ENCODE data around the gene CYP4V2.
A peak's percentile ranks its signal among the peaks of the same experiment; 100 is the strongest.

Gene CYP4V2

DNA sequence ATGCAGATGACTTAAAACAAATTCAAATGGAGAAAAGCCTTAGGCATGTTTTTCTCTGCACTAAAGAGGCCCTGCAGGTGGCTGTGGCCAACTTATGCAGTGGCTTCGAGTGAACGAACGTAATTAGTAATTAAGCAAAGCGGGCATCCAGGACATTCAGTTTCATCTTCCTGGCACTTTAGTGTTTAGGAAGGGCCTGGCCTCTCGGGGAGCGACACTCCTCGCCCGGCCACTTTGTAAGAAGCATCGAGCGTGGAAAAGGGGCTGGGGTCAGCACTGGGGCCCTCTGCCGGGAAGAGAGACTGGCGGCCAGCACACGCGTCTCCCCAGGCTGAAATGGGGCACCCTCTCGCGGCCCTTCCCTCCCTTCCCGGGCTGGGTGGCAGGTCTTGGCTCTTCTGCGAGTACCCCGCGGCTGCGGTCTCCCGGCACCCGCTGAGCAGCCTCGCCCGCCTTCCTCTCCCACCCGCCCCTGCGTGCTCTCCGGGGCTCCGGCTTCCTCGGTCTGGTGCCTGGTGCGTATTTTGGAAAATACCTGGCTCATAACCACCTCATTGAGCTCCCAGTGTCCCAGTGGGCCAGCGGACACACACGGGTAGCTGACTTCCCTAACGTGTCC lies 677 bp upstream of the CYP4V2 start:
- DNase-seq = peak; percentile 32 to 36

DNA sequence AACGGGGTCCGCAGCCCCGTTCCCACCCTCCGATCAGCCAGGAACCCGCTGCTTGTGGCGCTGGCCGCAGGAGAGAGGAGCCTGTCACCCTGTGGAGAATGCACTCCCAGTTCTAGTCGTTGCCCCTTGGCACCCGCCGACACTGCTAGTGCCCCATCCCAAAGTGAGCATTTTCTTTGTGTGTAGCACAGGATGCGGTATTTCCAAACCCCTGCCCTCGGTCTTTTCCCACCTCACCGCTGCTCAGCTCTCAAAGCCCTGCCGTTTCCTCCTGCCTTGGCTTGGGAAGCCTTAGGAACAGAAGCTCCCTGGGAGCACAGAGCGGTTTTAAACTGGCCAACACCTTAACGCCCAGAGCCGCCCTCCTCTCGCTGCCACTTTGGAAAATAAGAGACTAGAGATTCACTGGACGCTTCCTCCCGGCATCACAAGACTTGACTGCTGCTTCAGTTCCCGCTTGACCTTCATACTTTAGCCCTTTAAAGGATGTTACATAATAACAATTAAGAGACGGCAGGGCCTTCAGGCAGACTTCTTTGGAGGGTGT lies 772 bp downstream of the CYP4V2 start:
- DNase-seq = peak; percentile 1 to 31

DNA sequence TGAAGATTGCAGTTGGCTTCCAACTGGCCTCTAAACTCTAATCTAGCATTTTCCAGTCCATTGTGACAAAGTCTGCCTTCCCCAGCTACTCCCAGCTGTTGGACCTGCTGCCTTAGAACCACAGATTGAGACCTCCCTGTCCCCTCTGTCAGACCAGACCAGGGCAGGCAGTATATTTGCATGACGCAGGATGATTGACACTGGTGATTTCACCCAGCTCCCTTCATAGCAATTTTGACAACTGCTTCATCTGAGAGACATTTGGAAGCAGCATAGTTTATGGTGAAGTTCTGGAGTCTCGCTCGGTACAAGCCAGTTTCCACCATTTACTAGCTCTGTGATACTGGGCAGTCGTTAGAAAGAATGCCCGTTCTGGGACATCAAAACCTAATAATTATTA lies 2.5 kb downstream of the CYP4V2 start:
- no peak for DNase-seq

DNA sequence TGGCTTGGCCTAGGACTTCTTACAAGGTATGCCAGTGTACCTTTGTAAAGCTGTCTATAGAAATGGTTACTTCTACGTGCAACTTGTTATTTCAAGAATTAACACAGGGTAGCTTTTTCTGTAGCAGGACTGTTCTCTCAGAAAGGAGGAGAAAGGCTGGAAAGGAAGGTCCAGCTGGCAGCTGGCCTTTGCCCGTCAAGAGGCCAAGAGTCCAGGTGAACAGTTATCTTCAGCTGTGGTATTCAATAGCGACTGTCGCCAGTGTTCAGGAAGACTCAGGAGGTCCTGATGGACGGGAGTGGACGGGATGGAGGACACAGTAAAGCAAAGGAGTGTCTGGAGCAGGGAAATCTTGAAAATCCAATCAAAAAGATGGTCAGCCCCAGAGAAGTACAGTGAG lies 4.7 kb downstream of the CYP4V2 start:
- no peak for DNase-seq

DNA sequence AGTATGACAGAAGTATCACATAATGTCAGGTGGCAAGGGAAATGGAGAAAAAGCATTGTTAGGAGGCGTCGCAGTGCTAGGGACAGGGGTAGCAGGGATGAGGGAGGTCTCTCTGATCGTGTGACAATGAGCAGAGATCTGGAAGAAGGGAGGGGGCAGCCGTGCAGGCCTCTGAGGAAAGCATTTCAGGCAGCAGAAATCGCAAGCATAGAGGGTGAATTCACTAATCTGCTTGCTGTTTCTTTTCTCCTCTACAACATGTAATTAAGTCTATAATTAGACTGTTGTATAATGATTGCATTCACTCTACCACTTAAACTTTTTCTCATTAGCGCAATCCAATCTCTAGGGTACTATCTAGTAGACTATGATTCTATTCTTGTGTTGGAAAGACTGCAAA lies 9.1 kb downstream of the CYP4V2 start:
- DNase-seq = no peak

DNA sequence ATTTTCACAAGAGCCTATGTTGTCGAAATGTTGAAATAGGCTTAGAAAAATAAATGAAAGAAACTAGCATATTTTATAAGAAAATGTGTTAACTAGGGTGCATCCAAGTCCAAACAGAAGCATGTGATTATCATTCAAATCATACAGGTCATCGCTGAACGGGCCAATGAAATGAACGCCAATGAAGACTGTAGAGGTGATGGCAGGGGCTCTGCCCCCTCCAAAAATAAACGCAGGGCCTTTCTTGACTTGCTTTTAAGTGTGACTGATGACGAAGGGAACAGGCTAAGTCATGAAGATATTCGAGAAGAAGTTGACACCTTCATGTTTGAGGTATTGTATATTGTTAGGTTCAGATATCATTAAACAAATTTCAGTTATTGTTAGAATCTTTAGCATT lies 9.6 kb downstream of the CYP4V2 start:
- no peak for DNase-seq

DNA sequence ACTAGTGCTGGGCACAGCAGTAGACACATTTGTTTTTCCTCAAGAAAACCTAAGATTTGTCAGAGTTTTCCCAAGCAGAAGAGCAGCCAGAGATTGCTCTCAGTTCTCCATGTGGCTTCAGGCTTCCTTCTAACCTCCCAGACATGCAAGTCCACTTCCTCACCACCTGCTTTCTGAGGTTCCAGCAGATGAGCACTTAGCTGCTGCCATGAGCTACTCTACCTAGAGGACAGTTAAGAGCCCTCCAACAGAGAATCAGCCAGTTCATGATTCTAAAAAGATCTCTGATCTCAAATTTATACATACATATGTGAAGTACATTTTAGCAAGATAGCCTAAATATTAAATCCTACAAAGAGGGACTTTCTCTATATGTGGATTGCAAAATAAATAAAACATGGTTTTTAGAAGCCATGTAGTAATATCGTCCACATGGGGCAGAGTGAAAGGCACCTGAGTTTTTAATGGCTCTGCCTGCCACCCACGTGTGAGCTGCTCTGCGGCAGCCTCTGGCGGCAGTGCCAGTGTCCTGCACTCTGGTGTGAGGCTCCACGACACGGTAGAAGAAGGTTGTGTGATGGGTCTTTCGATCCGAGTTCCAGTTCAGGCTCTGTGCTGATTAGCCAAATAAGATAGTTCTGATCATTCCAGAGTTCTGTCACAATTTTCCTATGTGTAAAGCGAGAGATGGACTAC lies 10.3 kb downstream of the CYP4V2 start:
- DNase-seq = no peak

DNA sequence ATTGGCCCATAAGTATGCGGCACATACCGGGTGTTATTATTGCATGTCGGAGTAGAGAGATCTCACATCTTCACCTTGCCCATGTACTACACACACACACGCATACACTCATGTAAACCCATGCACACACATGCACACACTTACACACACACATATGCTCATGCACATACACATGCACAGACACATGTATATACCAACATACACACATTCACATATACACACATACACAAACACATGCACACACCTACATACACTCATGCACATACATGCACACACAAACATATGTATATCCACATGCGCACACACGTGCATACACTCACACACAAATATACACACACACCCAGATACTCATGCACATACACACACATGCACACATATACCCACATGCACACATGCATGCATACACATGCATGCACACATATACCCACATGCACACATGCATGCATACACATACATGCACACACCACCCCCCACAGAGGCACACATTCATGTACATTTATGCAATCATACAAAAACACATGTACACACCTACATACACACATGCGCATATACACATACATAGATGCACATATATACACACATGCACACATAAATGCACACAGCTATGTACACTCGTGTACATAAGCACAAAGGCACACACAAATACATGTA lies 11.2 kb downstream of the CYP4V2 start:
- DNase-seq = no peak

DNA sequence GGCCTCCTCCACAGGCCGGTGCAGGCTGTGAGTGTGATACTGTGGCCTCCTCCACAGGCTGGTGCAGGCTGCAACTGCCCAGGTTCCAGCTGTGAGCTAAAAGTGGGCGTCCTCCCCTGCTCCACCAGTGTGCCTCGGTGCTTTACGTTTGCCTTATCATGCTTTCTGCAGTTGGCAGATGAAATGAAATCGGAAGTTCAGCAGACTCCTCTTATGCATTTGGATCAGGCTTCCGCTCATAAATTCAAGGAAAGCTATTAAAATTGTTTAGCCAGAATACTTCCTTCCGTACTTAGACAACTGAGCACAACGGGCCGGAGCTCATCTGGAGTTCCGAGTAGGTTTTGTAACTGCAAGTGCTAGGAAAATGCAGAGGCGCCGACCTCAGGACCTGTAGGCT lies 12.0 kb downstream of the CYP4V2 start:
- DNase-seq = no peak

DNA sequence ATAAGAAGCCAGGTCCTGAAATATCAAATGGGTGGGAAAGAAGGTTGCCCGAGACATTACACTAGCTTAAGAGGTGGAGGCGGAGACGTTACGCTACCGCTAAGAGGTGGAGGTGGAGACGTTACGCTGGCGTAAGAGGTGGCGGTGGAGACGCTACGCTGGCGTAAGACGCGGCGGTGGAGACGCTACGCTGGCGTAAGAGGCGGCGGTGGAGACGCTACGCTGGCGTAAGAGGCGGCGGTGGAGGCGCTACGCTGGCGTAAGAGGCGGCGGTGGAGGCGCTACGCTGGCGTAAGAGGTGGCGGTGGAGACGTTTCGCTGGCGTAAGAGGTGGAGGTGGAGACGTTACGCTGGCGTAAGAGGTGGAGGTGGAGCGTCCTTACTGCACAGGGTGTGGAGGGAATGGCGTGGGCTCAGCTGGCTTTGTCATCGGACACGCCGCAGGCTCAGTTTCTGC lies 12.8 kb downstream of the CYP4V2 start:
- DNase-seq = no peak

DNA sequence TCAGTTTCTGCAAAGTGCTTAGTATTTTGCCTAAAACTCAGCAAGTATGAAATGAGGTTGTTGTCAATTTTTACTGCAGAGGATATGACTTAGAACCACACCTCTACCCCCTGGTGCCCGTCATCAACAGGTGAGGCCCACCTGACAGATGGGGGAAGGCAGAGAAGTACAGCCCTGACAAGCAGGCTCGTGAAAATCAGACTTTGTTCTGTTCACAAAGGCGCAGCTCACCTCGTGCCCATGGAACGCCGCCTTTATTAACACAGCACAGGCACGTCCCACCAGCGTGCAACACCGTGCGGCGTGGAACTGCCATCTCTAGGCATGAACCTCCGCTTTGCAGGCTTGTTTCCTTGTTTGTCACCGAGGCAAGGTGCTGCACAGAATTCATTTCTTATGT lies 13.3 kb downstream of the CYP4V2 start:
- no peak for DNase-seq

DNA sequence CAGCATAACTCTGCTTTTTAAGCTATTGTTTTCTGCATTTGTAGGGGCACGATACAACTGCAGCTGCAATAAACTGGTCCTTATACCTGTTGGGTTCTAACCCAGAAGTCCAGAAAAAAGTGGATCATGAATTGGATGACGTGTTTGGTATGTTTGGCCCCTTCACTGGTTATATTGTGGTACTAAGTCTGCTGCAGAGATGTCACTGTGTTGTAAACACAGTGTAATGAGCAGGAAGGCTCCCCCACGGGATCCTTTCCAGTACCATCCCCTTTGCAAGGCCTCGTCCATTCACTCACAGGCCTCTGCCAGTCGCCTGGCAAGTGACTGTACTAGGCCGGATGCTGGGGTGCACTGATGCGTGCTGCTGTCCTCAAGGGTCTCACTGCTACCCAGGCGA lies 13.8 kb downstream of the CYP4V2 start:
- no peak for DNase-seq

DNA sequence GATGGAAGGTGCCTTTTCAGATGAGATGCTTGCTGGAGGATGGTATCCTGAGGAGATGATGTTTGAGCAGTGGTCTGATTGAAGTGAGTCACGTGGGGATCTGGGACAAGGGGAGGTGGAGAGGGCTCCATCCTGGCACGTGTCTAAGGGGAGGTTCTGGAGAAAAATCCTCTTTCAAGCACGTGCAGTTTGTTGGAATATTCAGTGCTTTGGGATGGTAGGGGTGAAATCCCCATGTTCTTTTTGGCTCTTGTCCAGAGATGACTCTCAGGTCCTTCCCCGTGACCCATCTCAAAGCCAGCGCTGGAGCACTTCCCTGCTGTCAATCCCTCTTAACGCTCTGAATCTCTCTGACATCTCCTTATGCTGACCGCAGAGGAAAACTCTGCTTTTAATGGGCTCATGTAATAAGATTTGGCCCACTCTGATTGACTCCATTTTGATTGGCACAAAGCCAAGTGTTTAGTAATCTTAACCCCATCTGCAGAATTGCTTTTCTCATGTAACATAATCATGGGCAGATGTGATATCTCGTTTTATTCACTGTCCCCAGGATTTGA lies 25.2 kb downstream of the CYP4V2 start:
- DNase-seq = no peak

DNA sequence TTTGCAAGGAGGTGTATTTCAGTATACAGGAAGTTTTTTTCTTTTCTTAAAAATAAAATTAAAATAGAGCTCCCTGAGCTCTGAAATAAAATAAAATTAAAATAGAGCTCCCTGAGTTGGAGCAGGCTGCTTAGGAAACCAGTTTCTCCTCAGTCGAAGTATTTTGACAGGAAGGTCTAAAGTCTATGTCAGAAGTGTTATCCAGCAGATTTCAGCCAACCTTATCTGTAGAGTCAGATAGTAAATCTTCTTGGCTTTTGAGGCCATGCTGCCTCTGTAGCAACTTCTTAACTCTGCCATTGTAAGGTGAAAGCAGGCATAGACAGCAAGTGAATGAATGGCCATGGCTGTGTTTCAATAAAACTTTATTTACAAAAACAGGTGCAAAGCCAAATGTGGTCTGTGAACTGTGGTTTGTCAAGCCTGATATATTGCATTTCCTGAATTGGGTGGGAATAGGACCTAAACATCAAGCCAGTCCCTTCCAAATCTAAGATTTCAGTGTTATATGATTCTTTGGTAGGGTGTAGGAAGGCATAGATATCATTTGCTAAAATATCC lies 26.4 kb downstream of the CYP4V2 start:
- DNase-seq = no peak

DNA sequence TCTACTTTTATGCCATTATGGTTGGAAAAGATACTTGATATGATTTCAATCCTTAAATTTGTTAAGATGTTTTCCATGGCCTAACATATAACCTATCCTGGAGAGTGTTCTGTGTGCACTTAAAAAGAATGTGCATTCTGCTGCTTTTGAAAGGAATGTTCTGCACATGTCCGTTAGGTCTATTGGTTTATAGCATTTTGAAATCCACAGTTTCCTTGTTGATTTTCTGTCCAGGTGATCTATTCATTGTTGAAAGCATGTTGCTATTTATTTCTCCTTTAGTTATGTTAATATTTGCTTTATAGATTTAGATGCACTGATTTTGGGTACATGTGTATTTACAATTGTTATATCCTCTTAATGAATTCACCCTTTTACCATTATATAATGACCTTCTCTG lies 30.3 kb downstream of the CYP4V2 start:
- no peak for DNase-seq

DNA sequence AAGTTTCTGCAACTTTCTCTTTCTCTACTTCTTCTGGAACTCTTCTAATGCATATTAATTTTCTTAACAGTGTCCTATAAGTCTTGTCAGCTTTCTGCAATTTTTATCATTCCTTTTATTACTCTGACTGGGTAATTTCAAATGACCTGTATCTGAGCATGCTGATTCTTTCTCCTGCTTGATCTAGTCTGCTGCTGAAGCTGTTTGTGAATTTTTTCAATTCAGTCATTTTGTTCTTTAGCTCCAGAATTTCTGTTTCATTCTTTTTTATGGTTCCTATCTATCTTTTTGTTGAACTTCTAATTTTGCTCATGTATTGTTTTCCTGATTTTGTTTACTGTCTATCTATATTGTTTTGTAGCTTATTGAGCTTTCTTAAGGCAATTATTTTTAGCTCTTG lies 34.5 kb downstream of the CYP4V2 start:
- no peak for DNase-seq

DNA sequence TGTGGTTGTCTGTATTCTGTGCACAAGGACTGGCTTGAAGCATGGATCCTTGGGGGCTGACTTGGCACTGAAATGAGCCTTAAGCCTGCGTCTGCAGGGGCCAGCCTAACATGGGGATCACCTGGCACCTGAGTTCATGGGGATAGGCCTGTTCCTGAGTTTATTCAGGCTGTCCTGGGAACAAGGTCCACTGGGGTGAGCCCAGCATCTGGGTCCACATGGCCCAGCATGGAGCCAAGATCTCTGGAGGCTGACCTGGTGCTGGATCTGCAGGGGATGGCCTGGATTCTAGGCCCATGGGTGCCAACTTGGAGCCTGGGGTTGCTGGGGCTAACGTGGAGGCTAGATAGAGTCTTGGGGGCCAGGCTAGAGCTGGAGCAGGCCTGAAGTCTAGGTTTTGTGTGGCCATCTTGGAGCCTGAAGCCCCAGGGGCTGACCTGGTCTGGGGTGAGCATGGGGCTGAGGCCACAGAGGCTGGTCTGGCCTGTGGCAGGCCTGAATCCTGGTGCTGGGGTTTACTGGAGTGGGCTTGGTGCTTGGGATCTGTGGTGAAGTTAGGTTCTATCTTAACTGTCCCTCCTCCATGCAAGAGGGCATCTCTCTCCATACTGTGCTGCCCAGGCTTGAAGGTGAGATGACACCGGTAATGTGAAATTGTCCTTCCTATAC lies 35.3 kb downstream of the CYP4V2 start:
- DNase-seq = no peak

DNA sequence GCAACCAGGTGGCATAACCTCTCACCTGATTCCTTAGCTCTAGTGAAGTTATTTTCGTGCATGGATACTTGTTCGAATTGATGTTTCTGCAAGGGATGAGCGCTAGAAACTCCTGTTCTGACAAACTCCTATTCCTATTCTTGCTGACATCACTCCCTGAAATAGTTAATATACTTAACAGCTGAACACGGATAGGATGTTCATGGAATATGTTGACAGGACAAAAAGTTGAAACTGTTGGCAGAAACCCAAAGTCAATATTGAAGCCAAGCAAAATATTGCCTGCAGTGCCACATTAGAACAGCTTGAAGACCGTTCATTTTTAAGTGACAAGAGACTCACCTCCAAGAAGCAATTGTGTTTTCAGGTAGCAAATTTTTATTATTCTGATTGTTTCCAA lies 35.9 kb downstream of the CYP4V2 start, which contains the start of gene KLKB1:
TSS of gene KLKB1 (plus strand) at position 287 of the 400 bp plus-strand sequence. CDS start 689 bp downstream, outside the sequence.
- DNase-seq = peak; percentile 29 to 39

DNA sequence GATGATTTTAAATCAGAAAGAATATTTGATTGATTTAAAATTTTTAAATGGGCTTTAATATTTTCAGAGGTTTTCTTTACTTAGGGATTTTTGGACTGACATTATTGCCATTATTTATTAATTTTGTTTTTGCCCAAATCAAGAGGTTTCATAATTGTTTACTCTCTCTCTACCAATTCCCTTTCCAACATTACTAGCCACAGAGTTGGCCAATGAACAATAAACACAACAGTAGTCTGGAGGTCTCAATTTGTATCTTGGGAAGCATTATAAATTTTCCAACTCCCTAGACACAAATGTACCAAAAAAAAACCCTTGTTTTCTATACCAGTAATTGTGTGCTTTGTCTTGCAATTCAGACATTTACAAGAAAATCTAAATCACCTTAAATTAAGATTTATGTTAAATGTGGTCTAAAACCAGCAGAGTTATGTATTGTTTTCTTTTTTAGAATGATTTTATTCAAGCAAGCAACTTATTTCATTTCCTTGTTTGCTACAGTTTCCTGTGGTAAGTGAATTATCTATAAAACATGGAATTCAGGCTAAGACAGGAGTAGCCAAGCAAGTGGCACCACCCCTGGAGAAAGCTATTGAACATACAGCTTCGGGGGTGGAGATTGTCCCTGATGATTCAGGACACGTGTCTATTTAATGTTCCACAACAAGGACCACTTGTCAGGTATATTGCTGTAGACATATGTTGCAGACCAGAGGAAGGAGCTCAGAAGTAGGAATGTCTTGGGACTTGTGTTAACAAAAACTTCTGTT lies 36.6 kb downstream of the CYP4V2 start:
- no peak for DNase-seq

DNA sequence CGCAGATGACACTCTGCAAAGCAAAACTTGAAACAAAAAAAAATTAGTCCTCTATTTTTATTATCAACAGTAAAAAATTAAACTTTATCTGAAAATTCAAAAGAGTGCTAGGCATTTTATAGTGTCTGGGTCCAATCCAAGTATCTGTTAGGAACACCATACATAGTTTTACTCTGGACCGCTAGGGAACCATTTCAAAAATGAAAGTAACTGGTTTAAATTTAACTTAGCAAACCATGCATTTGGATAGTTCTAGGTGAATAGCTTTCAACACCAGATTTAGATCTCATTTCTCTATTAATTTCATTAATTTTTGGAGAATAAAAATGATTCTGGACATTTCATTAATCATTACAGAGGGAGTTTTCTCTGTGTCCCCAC lies 37.1 kb downstream of the CYP4V2 start:
- no peak for DNase-seq

DNA sequence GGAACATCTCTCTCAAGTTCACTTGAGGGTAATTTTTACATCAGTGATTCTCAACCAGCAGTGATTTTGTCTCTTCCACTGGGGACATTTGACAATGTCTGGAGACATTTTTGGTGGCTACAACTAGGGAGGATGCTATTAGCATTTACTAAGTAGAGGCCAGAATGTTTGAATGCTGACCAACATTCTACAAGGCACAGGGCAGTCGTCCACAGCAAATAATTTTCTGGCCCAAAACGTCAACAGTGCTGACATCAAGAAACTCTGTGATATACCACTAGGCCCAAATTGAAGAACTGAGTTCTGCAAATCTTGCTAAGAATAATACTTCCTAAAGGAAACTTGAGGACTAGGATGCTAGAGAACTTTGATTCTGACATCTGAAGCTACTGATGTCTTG lies 43.0 kb downstream of the CYP4V2 start:
- no peak for DNase-seq

DNA sequence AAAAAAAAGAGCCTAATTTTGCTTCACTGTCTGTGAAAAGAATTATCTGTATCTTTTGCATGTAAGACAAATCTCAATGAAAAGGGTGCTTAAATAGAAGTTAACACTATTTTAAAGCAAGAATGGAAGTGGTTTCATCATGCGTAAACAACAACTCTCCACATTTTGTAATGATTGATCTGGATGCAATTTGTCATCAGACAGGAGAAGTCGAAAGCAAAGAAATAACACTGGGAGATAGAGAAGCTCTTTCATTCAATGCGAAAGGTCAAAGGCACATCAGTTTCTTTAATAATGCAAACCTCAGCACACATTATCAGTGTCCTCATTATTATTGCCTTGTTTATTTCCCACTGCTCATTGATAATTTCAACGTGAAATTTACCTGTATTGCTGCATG lies 44.8 kb downstream of the CYP4V2 start:
- DNase-seq = no peak

Data from NCI-H2081 (cell line).